ENCODE measurements around the gene ZBTB37.

DNA sequence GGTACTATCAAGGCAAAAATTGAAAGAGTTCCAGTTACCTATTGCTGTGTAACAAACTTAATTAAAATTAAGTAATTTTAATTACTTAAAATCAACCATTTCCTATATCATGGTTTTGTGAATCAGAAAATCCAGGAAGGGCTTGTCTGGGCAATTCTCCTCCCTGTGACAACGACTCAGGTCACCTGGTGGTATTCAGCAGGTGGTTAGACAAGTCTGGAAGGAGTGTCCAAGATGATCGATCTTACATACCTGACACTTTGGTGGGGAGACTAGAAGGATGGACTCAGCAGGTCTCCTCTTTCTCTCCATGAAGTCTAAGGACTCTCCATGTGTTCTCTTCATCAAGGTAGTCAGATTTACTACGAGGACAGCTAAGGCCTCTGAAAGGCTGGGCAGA is 26.0 kb downstream of the ZBTB37 start:
- TF ChIP-seq CTCF (IDR thresholded peaks at IDR 0.05) (no peak), POLR2A (IDR thresholded peaks at IDR 0.05) (no peak)

Measured in right lobe of liver (tissue), 4 donors.